GM10248 (cell line): ENCODE measurements around the gene USP50.
"Not testable (repeated sequence)": the region's sequence is repeated elsewhere in the genome, so short reads cannot be mapped to it uniquely, and the experiment has no call there.

ENCODE experiments used
- CTCF ChIA-PET: fragments of 300-600 bp; sonication (Branson Sonifier 250); formaldehyde crosslinking; extraction: SDS; loops from one replicate; lab custom pipeline; 2021; ENCODE audit warnings: antibody characterized with exemption; lab: Yijun Ruan, JAX
- POLR2A ChIA-PET: fragments of 350-650 bp; sonication (Branson Sonifier 250); formaldehyde crosslinking; extraction: SDS; loops from one replicate; lab custom pipeline; 2020; ENCODE audit warnings: antibody characterized with exemption; lab: Yijun Ruan, JAX
- DNase-seq: peaks from one replicate; pipeline ENCODE4 v3.0.0; 2012; ENCODE audit errors: extremely low spot score
- CTCF ChIP-seq: IDR thresholded peaks from 2 replicates; pipeline ENCODE4 v1.5.1; 2012; ENCODE audit warnings: mild to moderate bottlenecking, low read depth; ENCODE audit errors: extremely low read depth, missing control alignments, control extremely low read depth

Gene USP50

GRCh38 chr15:50496692-50497091, 49.8 kb downstream of the USP50 start:
- CTCF ChIA-PET: interaction anchor here (0.8 kb wide), 1 partner anchor 10 kb away, joined by 3 read pairs; no protein-coding TSS in a partner anchor
- POLR2A ChIA-PET: no interaction called here
- no peak for DNase-seq
- TF ChIP-seq CTCF: no peak

- CTCF ChIA-PET, POLR2A ChIA-PET, DNase-seq: not testable (repeated sequence)
These were observed 51.9 kb downstream of the USP50 start for GRCh38 chr15:50494547-50494946.

DNA sequence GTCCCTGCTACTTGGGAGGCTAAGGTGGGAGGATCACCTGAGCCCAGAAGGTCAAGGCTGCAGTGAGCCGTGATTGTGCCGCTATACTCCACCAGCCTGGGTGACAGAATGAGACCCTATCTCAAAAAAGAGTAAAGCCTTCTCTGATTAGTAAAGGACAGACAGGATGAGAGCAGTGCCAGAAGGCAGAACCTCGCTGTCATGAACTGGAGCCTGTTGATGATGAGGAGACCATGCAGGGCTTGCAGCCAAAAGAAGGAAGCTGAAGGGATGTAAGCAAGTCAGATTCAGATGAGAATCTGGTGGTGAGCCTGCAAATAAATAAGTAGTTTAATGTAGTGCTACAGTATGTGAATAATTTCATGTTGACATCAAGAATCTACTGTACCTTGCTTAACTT, 52.8 kb downstream of the USP50 start:
- no peak for DNase-seq
- no peak for TF ChIP-seq CTCF
- ChIA-PET CTCF (no interaction called here), POLR2A (no interaction called here)

GRCh38 chr15:50487287-50487686, 59.2 kb downstream of the USP50 start:
- peak; percentile 25 for DNase-seq
- POLR2A ChIA-PET: no interaction called here

GRCh38 chr15:50485389-50485788, 61.1 kb downstream of the USP50 start:
- TF ChIP-seq CTCF: no peak
- no peak for DNase-seq
- ChIA-PET CTCF (no interaction called here), POLR2A (interaction anchor here (0.6 kb wide), 1 partner anchor 19 kb away, joined by 3 read pairs; no protein-coding TSS in a partner anchor)

More at GRCh38 chr15:50487287-50487686, 59.2 kb downstream of the USP50 start:
- CTCF ChIA-PET: no interaction called here
- no peak for TF ChIP-seq CTCF

DNA sequence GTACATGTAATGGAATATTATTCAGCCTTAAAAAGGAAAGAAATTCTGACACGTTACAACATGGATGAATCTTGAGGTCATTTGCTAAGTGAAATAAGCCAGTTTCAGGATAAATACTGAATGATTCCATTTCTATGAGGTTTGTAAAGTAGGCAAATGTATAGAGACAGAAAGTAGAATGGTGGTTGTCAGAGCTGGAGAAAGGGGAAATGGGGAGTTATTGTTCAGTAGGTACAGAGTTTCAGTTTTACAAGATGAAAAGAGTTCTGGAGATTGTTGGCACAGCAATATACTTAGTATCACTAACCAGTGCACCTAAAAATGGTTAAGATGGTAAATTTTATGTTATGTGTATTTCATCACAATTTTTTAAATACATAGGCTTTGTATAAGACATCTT, 61.7 kb downstream of the USP50 start:
- POLR2A ChIA-PET: no interaction called here
- TF ChIP-seq CTCF: no peak
- CTCF ChIA-PET: no interaction called here
- DNase-seq: no peak

GRCh38 chr15:50476143-50476542, 70.3 kb downstream of the USP50 start:
- CTCF ChIA-PET: interaction anchor here (1.5 kb wide), 1 partner anchor 17 kb away, joined by 4 read pairs; no protein-coding TSS in a partner anchor
- DNase-seq: no peak
- POLR2A ChIA-PET: no interaction called here
- TF ChIP-seq CTCF: no peak
